ENCODE measurements around the gene ST3GAL4. TPM values are rescaled to one million over a fixed set of nuclear protein-coding genes. Genes with fewer than 3 reads are reported as not detected.

The ST3GAL4 gene
- total RNA-seq, 1 donor from 2014 or later, result 22.4 TPM

DNA sequence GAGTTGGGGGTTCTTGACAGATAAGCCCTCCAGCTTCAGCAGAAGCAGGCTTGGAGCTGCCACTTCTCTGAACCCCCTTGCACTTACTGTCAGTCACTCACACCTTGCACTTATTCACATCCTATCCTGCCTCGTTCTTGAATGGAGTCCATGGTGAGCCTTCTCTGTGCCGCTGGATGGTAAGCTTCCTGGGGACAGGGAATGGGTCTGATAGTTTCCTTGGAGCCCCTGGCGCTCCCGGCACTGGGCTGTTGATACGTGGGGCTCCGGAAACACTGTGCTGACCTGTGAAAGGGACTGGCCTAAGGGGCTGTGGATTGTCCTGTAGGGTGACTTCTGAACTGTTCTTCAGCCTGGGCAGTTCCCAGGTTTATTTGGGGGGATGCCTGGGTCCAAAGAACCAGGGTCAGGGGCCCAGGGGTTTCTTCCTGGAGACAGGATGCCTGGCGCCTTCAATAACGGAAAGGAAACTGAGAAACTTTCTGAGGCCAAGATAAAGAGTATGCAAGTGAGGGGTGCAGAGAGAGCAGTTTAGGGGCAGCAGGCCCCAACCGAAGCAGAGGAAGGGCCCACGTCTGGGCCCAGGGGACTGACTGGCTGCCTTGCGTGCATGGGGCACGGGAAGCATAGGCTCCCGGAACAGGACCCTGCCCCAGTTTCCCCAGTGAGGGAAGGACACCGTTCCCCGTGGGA is 709 bp upstream of the ST3GAL4 start:
- peaks cover 7% of the 10 kb centered on the region for H3K36me3 Mint-ChIP-seq (ENCODE audit: low read depth)
- TF ChIP-seq, protein P1, sequence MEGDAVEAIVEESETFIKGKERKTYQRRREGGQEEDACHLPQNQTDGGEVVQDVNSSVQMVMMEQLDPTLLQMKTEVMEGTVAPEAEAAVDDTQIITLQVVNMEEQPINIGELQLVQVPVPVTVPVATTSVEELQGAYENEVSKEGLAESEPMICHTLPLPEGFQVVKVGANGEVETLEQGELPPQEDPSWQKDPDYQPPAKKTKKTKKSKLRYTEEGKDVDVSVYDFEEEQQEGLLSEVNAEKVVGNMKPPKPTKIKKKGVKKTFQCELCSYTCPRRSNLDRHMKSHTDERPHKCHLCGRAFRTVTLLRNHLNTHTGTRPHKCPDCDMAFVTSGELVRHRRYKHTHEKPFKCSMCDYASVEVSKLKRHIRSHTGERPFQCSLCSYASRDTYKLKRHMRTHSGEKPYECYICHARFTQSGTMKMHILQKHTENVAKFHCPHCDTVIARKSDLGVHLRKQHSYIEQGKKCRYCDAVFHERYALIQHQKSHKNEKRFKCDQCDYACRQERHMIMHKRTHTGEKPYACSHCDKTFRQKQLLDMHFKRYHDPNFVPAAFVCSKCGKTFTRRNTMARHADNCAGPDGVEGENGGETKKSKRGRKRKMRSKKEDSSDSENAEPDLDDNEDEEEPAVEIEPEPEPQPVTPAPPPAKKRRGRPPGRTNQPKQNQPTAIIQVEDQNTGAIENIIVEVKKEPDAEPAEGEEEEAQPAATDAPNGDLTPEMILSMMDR (conservative IDR thresholded peaks at IDR 0.05), result no peak
- H3K9me3 Mint-ChIP-seq, result no peaks in the 10 kb centered on the region
- peak overlapping the region; percentile 94 for H3K4me3 Mint-ChIP-seq
- H3K4me1 Mint-ChIP-seq, result peaks cover 58% of the 10 kb centered on the region
- H3K27ac Mint-ChIP-seq (ENCODE audit: unreplicated experiment), result peak overlapping the region; percentile 98
- H3K27me3 Mint-ChIP-seq (ENCODE audit: low read depth), result no peaks in the 10 kb centered on the region
- no peak for DNase-seq (ENCODE audit: low read depth, low spot score)

DNA sequence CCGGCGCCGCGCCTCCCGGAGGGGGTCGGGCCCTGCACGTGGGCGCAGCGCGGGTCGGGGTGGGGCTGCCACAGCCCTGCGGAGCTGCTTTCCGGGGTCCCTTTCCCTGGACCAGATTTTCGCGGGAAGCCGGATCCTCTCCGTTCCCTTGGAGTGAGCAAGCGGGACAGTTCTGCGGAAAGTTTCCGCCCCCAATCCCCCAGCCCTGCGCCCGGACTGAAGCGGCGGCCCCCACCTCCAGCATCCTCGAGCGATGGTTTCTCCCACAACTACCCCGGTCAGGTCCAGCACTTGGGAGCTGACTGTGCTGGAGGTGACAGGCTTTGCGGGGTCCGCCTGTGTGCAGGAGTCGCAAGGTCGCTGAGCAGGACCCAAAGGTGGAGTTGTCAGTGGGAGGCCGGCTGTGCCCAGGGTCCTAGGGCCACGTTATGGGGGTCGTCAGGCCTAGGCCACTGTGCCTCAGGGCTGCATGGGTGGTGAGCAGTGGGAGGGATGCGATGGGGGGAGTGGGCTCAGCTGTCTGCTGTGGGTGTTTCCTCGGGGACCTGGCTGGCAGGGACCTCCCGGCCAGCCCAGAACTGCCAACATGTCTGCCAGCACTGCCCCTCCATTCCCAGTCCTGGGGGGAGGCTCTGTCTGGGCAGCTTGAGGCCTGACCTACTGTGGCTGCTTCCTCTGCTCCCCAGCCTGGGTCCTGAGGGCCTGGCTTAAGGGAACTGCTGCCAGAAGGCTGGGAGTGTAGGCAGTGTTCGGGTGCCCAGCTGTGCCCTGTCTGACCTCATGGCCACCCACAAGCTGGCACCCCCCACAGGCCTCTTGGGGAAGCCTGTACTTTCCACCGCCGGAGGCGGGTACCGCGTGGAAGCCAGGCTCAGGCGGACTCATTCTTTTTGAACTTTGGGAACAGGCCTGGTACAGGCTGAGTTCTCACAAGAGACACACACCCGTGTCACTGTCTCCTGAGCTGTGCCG is 726 bp downstream of the ST3GAL4 start:
- no peak for DNase-seq (ENCODE audit: low read depth, low spot score)
- TF ChIP-seq, protein P1 (conservative IDR thresholded peaks at IDR 0.05), result no peak
- Mint-ChIP-seq H3K9me3 (no peaks in the 10 kb centered on the region), H3K27me3 (ENCODE audit: low read depth) (no peaks in the 10 kb centered on the region), H3K4me3 (peak overlapping the region; percentile 83), H3K4me1 (peaks cover 56% of the 10 kb centered on the region), H3K36me3 (ENCODE audit: low read depth) (peaks cover 3% of the 10 kb centered on the region), H3K27ac (ENCODE audit: unreplicated experiment) (no peak overlapping the region)

DNA sequence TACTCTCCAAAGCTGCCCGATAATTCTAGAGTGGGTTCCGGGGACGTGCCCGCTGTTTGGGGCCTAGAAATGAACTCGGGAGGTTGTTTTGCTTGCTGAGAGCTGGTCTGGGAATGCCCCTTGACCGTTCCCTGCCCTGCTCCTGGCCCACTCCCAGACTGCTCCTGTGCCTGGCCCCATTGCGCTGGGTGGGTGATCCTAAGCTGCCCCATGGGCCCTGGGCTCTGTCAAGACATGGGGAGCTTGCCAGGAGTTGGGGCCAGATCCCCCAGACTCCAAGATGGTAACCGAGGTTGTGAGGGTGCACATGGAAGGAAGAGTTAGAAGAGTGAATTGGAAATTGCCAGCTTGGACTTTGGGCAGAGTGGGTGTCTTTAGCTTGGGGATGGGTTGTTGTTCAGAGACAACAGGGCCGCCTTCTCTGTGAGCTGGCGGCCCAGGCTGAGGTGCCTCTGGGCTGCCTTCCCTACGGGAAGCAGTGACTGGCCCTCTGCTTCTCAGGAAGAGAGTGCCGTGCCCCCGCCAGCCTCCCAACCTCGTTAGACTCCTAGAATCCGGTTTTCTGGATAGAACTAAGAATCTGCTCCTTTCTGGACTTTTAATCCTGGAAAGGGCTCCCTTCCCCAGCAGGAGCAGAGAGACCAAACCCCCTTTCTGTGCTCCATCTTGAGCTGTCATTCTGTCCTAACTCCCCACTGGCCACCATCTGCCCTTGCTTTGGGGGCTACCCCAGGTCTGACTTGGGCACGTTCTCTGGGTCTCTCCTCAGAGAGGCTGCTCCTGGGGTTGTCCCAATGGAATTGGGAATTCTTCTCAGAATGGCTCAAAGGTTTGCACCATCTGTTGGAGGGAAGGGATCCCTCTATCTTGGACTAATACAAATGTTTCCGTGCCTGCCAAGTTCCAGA is 1.8 kb downstream of the ST3GAL4 start:
- H3K4me3 Mint-ChIP-seq, result peak overlapping the region; percentile 83

DNA sequence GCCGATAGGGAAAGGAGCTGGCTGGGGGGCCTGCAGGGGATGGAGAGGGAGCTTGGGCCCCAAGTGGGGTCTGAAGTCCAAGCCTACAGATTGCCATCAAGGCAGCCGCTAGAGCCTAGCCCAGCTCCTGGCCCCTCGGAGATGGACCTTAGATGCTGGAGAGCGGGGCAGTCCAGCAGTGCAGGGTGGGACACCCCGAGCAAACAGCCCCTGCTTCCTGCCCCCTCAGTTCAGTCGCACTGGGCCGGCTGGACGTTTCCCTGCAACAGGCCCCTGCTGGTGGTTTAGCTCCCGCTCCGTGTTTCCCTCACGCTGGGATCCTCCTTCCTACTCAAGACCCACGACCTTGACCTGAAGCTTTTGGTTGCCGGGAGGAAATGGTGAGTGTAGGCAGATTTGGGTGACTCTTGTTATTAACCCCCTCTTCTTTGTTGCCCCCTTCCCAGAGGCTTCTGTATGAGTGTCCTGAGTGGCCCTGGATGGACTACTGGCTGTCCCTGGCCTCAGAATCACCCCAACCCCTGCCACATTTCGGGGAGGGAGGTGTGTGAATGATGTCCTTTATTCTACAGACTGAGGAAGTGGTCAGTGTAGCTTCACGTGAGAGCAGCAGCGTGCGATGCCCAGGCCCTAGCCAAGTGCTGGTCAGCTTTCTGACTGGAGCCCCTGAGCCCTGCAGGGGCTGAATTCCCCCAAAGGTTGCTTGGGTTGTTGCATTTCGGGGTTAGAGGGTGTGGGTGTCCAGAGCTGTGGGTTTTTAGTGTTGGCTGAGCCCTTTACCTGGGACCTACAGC is 2.7 kb downstream of the ST3GAL4 start:
- Mint-ChIP-seq H3K27me3 (ENCODE audit: low read depth) (no peaks in the 10 kb centered on the region), H3K27ac (ENCODE audit: unreplicated experiment) (peak overlapping the region; percentile 59), H3K36me3 (ENCODE audit: low read depth) (no peaks in the 10 kb centered on the region), H3K9me3 (no peaks in the 10 kb centered on the region), H3K4me3 (peak overlapping the region; percentile 83), H3K4me1 (peaks cover 57% of the 10 kb centered on the region)
- DNase-seq (ENCODE audit: low read depth, low spot score), result no peak
- TF ChIP-seq, protein P1 (conservative IDR thresholded peaks at IDR 0.05), result no peak

More for the DNA sequence above, 1.8 kb downstream of the ST3GAL4 start:
- TF ChIP-seq, protein P1 (conservative IDR thresholded peaks at IDR 0.05), result no peak
- Mint-ChIP-seq H3K9me3 (no peaks in the 10 kb centered on the region), H3K36me3 (ENCODE audit: low read depth) (peaks cover 3% of the 10 kb centered on the region), H3K27me3 (ENCODE audit: low read depth) (no peaks in the 10 kb centered on the region), H3K4me1 (peaks cover 58% of the 10 kb centered on the region), H3K27ac (ENCODE audit: unreplicated experiment) (peak overlapping the region; percentile 40)
- DNase-seq (ENCODE audit: low read depth, low spot score), result no peak
